HepG2 (cell line): ENCODE results near the gene COL9A1. TPM values are rescaled to one million over a fixed set of nuclear protein-coding genes. Genes with fewer than 3 reads are reported as not detected.

ENCODE experiments used
- ATAC-seq: fragments of 200-7000 bp; cut with Tn5 transposase; 3 replicates; pipeline ENCODE4 v1.9.1; 2020; ENCODE audit warnings: mild to moderate bottlenecking, moderate library complexity
- BruUV-seq: library from RNA; stranded (reverse); fragments of 400-500 nt; replicated peaks from 2 replicates; lab custom pipeline; 2021; lab: Mats Ljungman, UMichigan
- CTCF ChIA-PET: fragments of 300-600 bp; formaldehyde crosslinking; extraction: SDS; loops from one replicate; lab custom pipeline; 2021; ENCODE audit warnings: low total read pairs, inconsistent platforms, low intra/inter-chr PET ratio; lab: Yijun Ruan, JAX
- POLR2A ChIA-PET: fragments of 350-600 bp; sonication (Branson Sonifier 250); formaldehyde crosslinking; loops from one replicate; lab custom pipeline; 2020; ENCODE audit warnings: antibody characterized with exemption, inconsistent platforms; lab: Yijun Ruan, JAX
- DNase-seq: peaks from one replicate; pipeline ENCODE4 v3.0.0-alpha.2; 2015; ENCODE audit warnings: low spot score
- FAIRE-seq: peaks from 3 replicates; lab custom pipeline; 2011; peaks lifted over from hg19 to GRCh38; lab: Jason Lieb, UNC
- H2AFZ ChIP-seq: one replicate; pipeline ENCODE4 v1.6.1; 2011; ENCODE audit warnings: low read length, inconsistent platforms
- H3K27ac ChIP-seq: fragments of 300-600 bp; 3 replicates; pipeline ENCODE4 v1.8.0; 2011; ENCODE audit warnings: mixed run types, mild to moderate bottlenecking, mixed read lengths, low read length, inconsistent platforms; ENCODE audit not compliant: insufficient read depth; ENCODE audit errors: extremely low read length
- H3K27me3 ChIP-seq, 2 experiments: fragments of 200-600 bp in 1 of 2; 2 replicates in 1 of 2; 3 replicates in 1 of 2; pipeline versions ENCODE4 v1.6.0 to v1.8.0; 2011; ENCODE audit warnings: low read length in 2 of 2, mild to moderate bottlenecking in 2 of 2, moderate library complexity in 2 of 2, inconsistent platforms in 1 of 2; ENCODE audit not compliant: insufficient read depth in 2 of 2, control insufficient read depth in 1 of 2
- H3K36me3 ChIP-seq, 2 experiments: fragments of 200-600 bp in 1 of 2; replicated peaks in 1 of 2; 2 replicates in 1 of 2; 3 replicates in 1 of 2; pipeline versions ENCODE4 v1.5.1 to v1.8.0; 2011; ENCODE audit warnings: low read length in 2 of 2, inconsistent platforms in 1 of 2; ENCODE audit not compliant: insufficient read depth in 2 of 2, control insufficient read depth in 1 of 2
- H3K4me1 ChIP-seq: 2 replicates; pipeline ENCODE4 v1.5.1; 2012; ENCODE audit warnings: low read length, inconsistent platforms; ENCODE audit not compliant: insufficient read depth
- H3K4me2 ChIP-seq: 2 replicates; pipeline ENCODE4 v1.6.0; 2011; ENCODE audit warnings: low read depth, low read length, inconsistent platforms
- H3K4me3 ChIP-seq, 3 experiments: fragments of 200-600 bp in 1 of 3; sonication (generic), shearing (Covaris generic) in 1 of 3; replicated peaks in 1 of 3; 2 replicates each; pipeline ENCODE4 v1.5.1; 2011 to 2016; ENCODE audit warnings: low read length in 3 of 3, inconsistent platforms in 2 of 3, low read depth in 2 of 3, mild to moderate bottlenecking in 2 of 3, control low read depth in 1 of 3, mixed read lengths in 1 of 3; ENCODE audit not compliant: insufficient read depth in 1 of 3
- H3K79me2 ChIP-seq: one replicate; pipeline ENCODE4 v1.6.1; 2011; ENCODE audit warnings: low read length, inconsistent platforms; ENCODE audit not compliant: insufficient read depth
- H3K9ac ChIP-seq: 2 replicates; pipeline ENCODE4 v1.6.0; 2011; ENCODE audit warnings: mild to moderate bottlenecking, low read depth, low read length, inconsistent platforms; ENCODE audit not compliant: insufficient read depth
- H3K9me3 ChIP-seq: 2 replicates; pipeline ENCODE4 v1.5.1; 2012; ENCODE audit warnings: mild to moderate bottlenecking, low read length
- H4K20me1 ChIP-seq: 2 replicates; pipeline ENCODE4 v1.6.0; 2011; ENCODE audit warnings: inconsistent platforms, mild to moderate bottlenecking, low read length, moderate library complexity; ENCODE audit not compliant: insufficient read depth
- FOXJ3 ChIP-seq: sonication (generic); formaldehyde crosslinking; IDR thresholded peaks from 2 replicates; pipeline ENCODE4 v1.4.0; 2020; ENCODE audit warnings: missing genetic modification reagents, mild to moderate bottlenecking, borderline replicate concordance
- FOXK2 ChIP-seq: fragments of 450-650 bp; IDR thresholded peaks from 2 replicates; pipeline ENCODE4 v1.6.1; 2016
- KLF12 ChIP-seq: sonication (generic); formaldehyde crosslinking; IDR thresholded peaks from 2 replicates; pipeline ENCODE4 v1.4.0; 2020; ENCODE audit warnings: missing genetic modification reagents, borderline replicate concordance
- RERE ChIP-seq: IDR thresholded peaks from 2 replicates; pipeline ENCODE4 v1.6.1; 2016; ENCODE audit warnings: low read depth, missing genetic modification reagents, missing compliant biosample characterization
- ZFP37 ChIP-seq: sonication (generic); formaldehyde crosslinking; IDR thresholded peaks from 2 replicates; pipeline ENCODE4 v1.4.0; 2020; ENCODE audit warnings: missing genetic modification reagents, borderline replicate concordance
- ZNF253 ChIP-seq: sonication (generic); formaldehyde crosslinking; IDR thresholded peaks from 2 replicates; pipeline ENCODE4 v1.8.0; 2022; ENCODE audit warnings: mild to moderate bottlenecking, missing genetic modification reagents, borderline replicate concordance
- ZNF530 ChIP-seq: sonication (generic); formaldehyde crosslinking; IDR thresholded peaks from 2 replicates; pipeline ENCODE4 v1.5.0; 2020; ENCODE audit warnings: low read depth, mild to moderate bottlenecking, missing genetic modification reagents
- WGBS: methylation state at CpG from one replicate; pipeline ENCODE4 v1.1.6; 2017; ENCODE audit warnings: low lambda C conversion rate; 5-methylcytosine and 5-hydroxymethylcytosine counted together
- in situ Hi-C: cut with HindIII; loops from 2 replicates; pipeline ENCODE4 v1.10.0; 2017; ENCODE audit warnings: low pct_unique_long_range_greater_than_20kb; ENCODE audit not compliant: extremely low pct_ligation_motif_present
- intact Hi-C: fragments of 100-400 bp; cut with micrococcal nuclease; formaldehyde crosslinking; loops from one replicate; pipeline ENCODE4 v1.10.0; 2022; ENCODE audit not compliant: unreplicated experiment
- polyA plus RNA-seq, 8 experiments: library from polyadenylated mRNA; depleted of rRNA in 3 of 8; stranded (reverse) in 7 of 8; unstranded in 1 of 8; fragments of >200 nt; fragmentation: Illumina TruSeq in 4 of 8; extraction: Trizol in 4 of 8; gene quantifications; 2 replicates each; pipeline versions ENCODE4 v1.2.1 to v1.2.3, GENCODE V29; 2011 to 2016; ENCODE audit warnings: low read depth in 4 of 8, missing spikeins in 1 of 8, mixed read lengths in 1 of 8; ENCODE audit not compliant: insufficient read depth in 1 of 8
- total RNA-seq, 5 experiments: library from RNA; depleted of rRNA; stranded (reverse); fragments of >200 nt; fragmentation: Illumina TruSeq; extraction: Trizol; gene quantifications; 2 replicates each; pipeline ENCODE4 v1.2.3, GENCODE V29; 2016; ENCODE audit warnings: low read depth in 1 of 5

Gene COL9A1
- total and polyA plus RNA-seq, 2 of the 13 experiments (the other 11 are each of a cell fraction or from before 2014, with no cell fraction given) = 0.08 TPM; not detected in 1

- Histone ChIP-seq H4K20me1 (no peaks in the 10 kb centered on the region), H3K4me2 (no peak overlapping the region), H3K4me1 (no peaks in the 10 kb centered on the region), H3K4me3 (no peak overlapping the region), H2AFZ (no peak overlapping the region), H3K27ac (no peak overlapping the region), H3K9me3 (no peaks in the 10 kb centered on the region), H3K27me3 (no peaks in the 10 kb centered on the region), H3K79me2 (no peaks in the 10 kb centered on the region), H3K9ac (no peak overlapping the region), H3K36me3 (no peaks in the 10 kb centered on the region)
- CTCF ChIA-PET = no interaction called here
- FAIRE-seq (no peak), DNase-seq (no peak), ATAC-seq (no peak)
- WGBS = 0% methylated on average over 1 of the region's 1 CpG
- POLR2A ChIA-PET = no interaction called here
- intact Hi-C loops = no loop called here
- BruUV-seq = no TSS peak
- TF ChIP-seq ZNF253 = no peak
- no peak for TF ChIP-seq ZNF530
- no peak for TF ChIP-seq FOXJ3 (CRISPR knock-in tag)
- TF ChIP-seq FOXK2 = no peak
- no peak for TF ChIP-seq RERE (CRISPR knock-in tag)
- no peak for TF ChIP-seq KLF12 (CRISPR knock-in tag)
- no peak for TF ChIP-seq ZFP37 (CRISPR knock-in tag)
- in situ Hi-C loops = no loop called here
Measured at GRCh38 chr6:70180901-70181599, 121.8 kb downstream of the COL9A1 start.
